Type B pancreatic cell (in vitro differentiated cells): Measurements from ENCODE around the gene DYNC1I2. TPM values are rescaled to one million over a fixed set of nuclear protein-coding genes. Genes with fewer than 3 reads are reported as not detected.

Experiments used
- DNase-seq: peaks from one replicate; pipeline ENCODE4 v3.0.0; 2021; ENCODE audit warnings: mixed read lengths; ENCODE audit not compliant: unreplicated experiment; ENCODE audit errors: extremely low spot score
- H3K27ac Mint-ChIP-seq: 2 replicates; pipeline ENCODE4 v1.8.0; 2021; ENCODE audit warnings: mild to moderate bottlenecking, mixed read lengths
- H3K27me3 Mint-ChIP-seq: 2 replicates; pipeline ENCODE4 v1.8.0; 2021; ENCODE audit warnings: mixed read lengths
- H3K36me3 Mint-ChIP-seq: 2 replicates; pipeline ENCODE4 v1.8.0; 2021; ENCODE audit warnings: mixed read lengths
- H3K4me1 Mint-ChIP-seq: one replicate; pipeline ENCODE4 v1.8.0; 2021; ENCODE audit warnings: mixed read lengths; ENCODE audit not compliant: unreplicated experiment
- H3K4me3 Mint-ChIP-seq: 2 replicates; pipeline ENCODE4 v1.8.0; 2021; ENCODE audit warnings: mild to moderate bottlenecking, mixed read lengths
- H3K9me3 Mint-ChIP-seq: 2 replicates; pipeline ENCODE4 v1.8.0; 2021; ENCODE audit warnings: mixed read lengths
- CTCF ChIP-seq: fragments of 200-600 bp; sonication (generic); conservative IDR thresholded peaks from 2 replicates; pipeline ENCODE4 v1.5.0; 2021; ENCODE audit warnings: antibody characterized with exemption, mild to moderate bottlenecking
- total RNA-seq: library from RNA; stranded (reverse); gene quantifications from 2 replicates; pipeline ENCODE4 v1.2.1, GENCODE V29; 2021; ENCODE audit warnings: low replicate concordance

Gene DYNC1I2
- total RNA-seq, 1 donor from 2014 or later, result 115 TPM

GRCh38 chr2:171792886-171793580 is 105.8 kb downstream of the DYNC1I2 start:
- no peak for DNase-seq
- H3K27ac Mint-ChIP-seq, result no peak overlapping the region
- H3K9me3 Mint-ChIP-seq, result no peaks in the 10 kb centered on the region
- H3K36me3 Mint-ChIP-seq, result peaks cover 15% of the 10 kb centered on the region
- peaks cover 8% of the 10 kb centered on the region for H3K27me3 Mint-ChIP-seq
- H3K4me1 Mint-ChIP-seq, result peaks cover 19% of the 10 kb centered on the region
- no peak overlapping the region for H3K4me3 Mint-ChIP-seq
- no peak for TF ChIP-seq CTCF

GRCh38 chr2:171793691-171794678 is 106.7 kb downstream of the DYNC1I2 start:
- Mint-ChIP-seq H3K9me3 (no peaks in the 10 kb centered on the region), H3K27ac (no peak overlapping the region), H3K27me3 (peaks cover 8% of the 10 kb centered on the region), H3K36me3 (peaks cover 15% of the 10 kb centered on the region), H3K4me3 (no peak overlapping the region), H3K4me1 (peaks cover 22% of the 10 kb centered on the region)
- TF ChIP-seq CTCF, result no peak
- no peak for DNase-seq

- H3K4me3 Mint-ChIP-seq, result peak overlapping the region; percentile 8
- no peak for TF ChIP-seq CTCF
- peaks cover 8% of the 10 kb centered on the region for H3K27me3 Mint-ChIP-seq
- no peaks in the 10 kb centered on the region for H3K9me3 Mint-ChIP-seq
- peaks cover 22% of the 10 kb centered on the region for H3K4me1 Mint-ChIP-seq
- no peak for DNase-seq
- no peak overlapping the region for H3K27ac Mint-ChIP-seq
- H3K36me3 Mint-ChIP-seq, result peaks cover 19% of the 10 kb centered on the region
Measured at GRCh38 chr2:171794918-171795317, 107.6 kb downstream of the DYNC1I2 start.

Other genes starting within 250 kb of the DYNC1I2 start
- gene CYBRD1, start 165.0 kb upstream of the DYNC1I2 start, total RNA-seq, result 12.9 and 21.1 TPM in 2 replicates
- 14.1 and 17.7 TPM in 2 replicates for gene SLC25A12, start 206.8 kb downstream of the DYNC1I2 start, total RNA-seq
- 35.0 and 43.1 TPM in 2 replicates for gene HAT1, start 235.0 kb downstream of the DYNC1I2 start, total RNA-seq